Measurements from ENCODE around the gene PFKFB4.

Gene PFKFB4

DNA sequence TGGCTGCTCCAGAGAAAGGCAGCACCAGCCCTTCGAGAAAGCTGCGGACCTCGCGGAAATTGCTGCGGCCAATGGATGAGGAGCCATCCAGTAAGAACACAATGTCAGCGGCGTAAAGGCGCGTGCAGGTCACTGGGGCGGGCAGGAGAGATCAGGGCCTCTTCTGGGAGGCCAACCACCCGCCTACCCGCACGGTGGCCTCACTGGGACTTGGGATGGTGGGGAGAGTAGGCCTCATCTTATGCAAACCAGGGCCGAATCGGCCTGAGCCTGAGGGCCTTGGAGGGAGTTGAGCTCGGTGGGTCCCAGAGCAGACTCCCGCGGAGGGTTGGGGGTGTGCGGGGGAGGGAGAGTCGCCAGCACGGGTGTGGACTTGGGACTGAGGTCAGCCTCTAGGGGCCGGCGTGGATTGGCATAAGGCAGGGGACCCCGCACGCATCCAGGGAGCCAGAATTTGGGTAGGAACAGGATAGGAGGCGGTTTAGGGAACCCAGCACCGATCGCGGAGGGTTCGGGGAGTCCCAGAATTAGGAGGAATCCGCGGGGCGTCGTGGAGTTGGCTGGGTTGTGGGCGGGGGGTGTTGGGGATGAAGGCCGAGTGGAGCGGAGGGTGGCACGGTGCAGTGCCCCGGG, 37.9 kb upstream of the PFKFB4 start:
- no peak for DNase-seq (ENCODE audit: low spot score)
- in situ Hi-C loops (cut with MboI; ENCODE audit: low pct_unique_long_range_greater_than_20kb, low sequenced_read_pairs, unreplicated experiment): no loop called here
- no peak for TF ChIP-seq CTCF (IDR thresholded peaks at IDR 0.05; ENCODE audit: extremely low read depth, insufficient read depth, missing control alignments)

- no peak for TF ChIP-seq CTCF (IDR thresholded peaks at IDR 0.05; ENCODE audit: extremely low read depth, insufficient read depth, missing control alignments)
- in situ Hi-C loops (cut with MboI; ENCODE audit: low pct_unique_long_range_greater_than_20kb, low sequenced_read_pairs, unreplicated experiment): no loop called here
- no peak for DNase-seq (ENCODE audit: low spot score)
Measured at GRCh38 chr3:48593337-48593736, 36.7 kb upstream of the PFKFB4 start.

DNA sequence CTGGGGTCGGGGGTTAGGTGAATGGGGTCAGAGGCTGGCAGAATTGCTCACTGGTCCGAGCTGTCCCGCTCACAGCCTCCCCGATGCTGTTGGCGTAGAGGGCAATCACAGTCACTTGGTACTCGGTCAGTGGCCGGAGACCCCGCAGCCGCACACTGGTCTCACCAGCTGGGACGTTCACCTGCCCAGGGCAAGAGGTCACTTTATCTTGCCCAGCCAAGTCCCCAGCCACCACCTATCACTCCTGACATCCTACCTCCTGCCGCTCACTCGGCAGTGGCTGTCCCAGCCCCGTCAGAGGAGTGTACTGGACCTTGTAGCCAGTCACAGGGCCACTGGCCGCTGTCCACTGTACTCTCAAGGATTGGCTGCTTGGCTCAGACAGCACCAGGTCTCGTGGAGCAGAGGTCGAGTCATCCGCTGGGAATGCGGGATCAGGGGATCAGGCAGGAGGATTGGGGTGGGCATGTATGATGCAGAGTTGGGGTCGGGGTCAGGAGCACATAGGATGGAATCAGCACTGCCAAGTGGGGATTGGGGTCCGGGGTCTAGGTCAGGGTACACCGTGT, 36.0 kb upstream of the PFKFB4 start:
- no peak for DNase-seq (ENCODE audit: low spot score)
- no peak for TF ChIP-seq CTCF (IDR thresholded peaks at IDR 0.05; ENCODE audit: extremely low read depth, insufficient read depth, missing control alignments)
- in situ Hi-C loops (cut with MboI; ENCODE audit: low pct_unique_long_range_greater_than_20kb, low sequenced_read_pairs, unreplicated experiment): no loop called here

- DNase-seq (ENCODE audit: low spot score): no peak
- no peak for TF ChIP-seq CTCF (IDR thresholded peaks at IDR 0.05; ENCODE audit: extremely low read depth, insufficient read depth, missing control alignments)
- in situ Hi-C loops (cut with MboI; ENCODE audit: low pct_unique_long_range_greater_than_20kb, low sequenced_read_pairs, unreplicated experiment): no loop called here
Measured at GRCh38 chr3:48591886-48592518, 35.4 kb upstream of the PFKFB4 start.

DNA sequence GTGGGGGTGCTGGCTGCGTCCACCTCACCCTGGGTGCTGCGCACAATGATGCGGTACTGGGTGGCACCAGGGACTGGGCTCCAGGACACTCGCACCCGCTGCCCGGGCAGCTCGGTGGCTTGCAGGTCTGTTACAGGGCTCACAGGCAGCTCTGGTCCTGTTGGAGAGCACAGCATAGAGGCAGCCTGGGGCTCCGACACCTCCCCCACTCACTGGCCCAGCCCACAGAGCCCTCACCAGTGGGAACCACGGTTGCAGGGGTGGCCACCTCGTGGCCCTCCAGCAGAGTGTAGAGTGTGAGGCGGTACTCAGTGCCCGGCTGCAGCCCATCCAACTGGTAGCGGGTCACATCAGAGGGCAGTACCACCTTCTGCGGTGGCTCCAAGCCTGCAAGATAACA, 34.8 kb upstream of the PFKFB4 start:
- DNase-seq (ENCODE audit: low spot score): no peak
- in situ Hi-C loops (cut with MboI; ENCODE audit: low pct_unique_long_range_greater_than_20kb, low sequenced_read_pairs, unreplicated experiment): no loop called here
- TF ChIP-seq CTCF (IDR thresholded peaks at IDR 0.05; ENCODE audit: extremely low read depth, insufficient read depth, missing control alignments): no peak

GRCh38 chr3:48588230-48588629, 31.6 kb upstream of the PFKFB4 start:
- no peak for TF ChIP-seq CTCF (IDR thresholded peaks at IDR 0.05; ENCODE audit: extremely low read depth, insufficient read depth, missing control alignments)
- DNase-seq (ENCODE audit: low spot score): no peak
- in situ Hi-C loops (cut with MboI; ENCODE audit: low pct_unique_long_range_greater_than_20kb, low sequenced_read_pairs, unreplicated experiment): no loop called here

Measured in GM13977 (cell line).